Medulla oblongata (tissue), 1 donor: ENCODE data around the gene CSNK2A2.

ENCODE experiments used
- DNase-seq: peaks from one replicate; pipeline ENCODE4 v3.0.0-alpha.2; 2015; ENCODE audit errors: extremely low spot score

CSNK2A2 gene

DNA sequence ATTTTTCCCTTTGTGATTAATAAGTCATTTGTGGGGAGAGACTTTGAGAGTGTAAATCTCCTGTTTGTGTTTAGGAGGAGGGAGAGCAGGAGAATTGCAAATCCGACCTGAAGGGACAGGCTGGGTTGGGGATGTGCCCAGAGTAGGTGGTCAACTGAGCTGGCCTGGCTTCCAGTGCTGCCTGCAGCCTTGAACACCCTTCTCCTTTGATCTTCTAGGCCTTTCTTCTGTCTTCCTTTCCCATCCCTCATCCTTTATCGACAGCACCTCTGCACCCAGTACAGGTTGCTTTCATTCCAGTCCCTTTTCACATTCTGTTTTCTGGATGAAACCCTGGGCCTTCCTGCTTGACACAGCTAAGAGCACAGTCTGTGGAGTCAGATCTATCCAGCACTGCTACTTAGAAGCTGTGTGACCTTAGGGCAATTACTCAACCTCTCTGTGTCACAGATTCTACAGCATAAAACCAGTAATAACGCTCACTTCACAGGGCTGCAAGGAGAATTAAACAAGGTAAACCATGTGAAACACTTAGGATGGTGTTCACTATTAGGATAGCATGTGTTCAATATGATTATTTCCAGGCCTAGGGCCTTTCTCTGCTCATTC, 1.0 kb upstream of the CSNK2A2 start:
- DNase-seq: no peak

DNA sequence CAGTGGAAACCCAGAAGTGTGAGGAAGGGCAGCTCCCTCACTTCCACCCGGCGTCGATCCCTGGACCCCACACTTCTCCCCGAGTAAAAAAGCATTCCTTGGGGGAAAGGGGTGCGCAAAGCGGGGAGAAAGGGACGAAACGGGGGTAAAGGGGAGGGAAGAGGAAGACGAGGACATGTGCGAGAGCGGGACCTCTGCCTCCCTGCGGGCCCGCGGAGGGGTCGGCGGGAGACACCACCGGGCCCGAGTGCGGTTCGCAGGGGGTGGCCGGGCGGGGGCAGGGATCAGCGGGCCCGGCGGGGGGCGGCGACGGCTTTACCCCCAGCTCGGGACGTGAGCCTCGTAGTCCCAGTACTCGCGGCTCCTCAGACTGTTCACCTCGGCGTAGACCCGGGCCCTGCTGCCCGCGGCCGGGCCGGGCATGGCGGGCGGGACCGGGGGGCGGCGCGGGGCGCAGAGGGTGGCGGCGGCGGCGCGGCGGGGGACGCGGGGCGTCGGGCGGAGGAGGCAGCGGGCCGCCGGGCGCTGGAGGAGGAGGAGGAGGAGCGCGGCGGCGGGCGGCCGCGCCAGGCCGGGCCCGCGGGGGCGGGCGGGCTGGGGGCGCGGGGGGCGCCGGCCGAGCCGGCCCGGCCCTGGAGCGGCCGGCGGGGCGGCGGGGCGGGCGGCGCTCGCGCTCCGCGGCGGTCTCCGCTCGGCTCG, 443 bp downstream of the CSNK2A2 start:
- DNase-seq: no peak

DNA sequence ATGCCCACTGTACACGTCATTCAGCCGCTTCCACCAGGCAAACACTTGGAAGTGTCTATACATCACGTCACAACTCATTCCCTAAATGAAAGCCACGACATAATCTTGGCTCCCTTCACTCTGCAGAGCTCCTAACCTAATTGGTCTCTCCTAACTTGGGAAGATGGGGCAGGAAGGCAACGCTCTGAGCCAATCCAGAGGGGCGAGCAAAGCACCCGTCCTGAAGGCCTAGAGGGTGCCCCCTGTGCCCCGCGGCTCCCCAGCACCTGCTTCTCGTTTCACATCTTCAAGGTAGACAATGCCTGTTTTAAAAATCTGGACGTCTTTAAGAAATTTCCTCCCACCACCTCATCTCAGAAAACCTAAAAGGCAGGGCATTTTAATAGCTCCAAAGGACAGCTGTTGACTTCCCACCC, 1.0 kb downstream of the CSNK2A2 start:
- no peak for DNase-seq

DNA sequence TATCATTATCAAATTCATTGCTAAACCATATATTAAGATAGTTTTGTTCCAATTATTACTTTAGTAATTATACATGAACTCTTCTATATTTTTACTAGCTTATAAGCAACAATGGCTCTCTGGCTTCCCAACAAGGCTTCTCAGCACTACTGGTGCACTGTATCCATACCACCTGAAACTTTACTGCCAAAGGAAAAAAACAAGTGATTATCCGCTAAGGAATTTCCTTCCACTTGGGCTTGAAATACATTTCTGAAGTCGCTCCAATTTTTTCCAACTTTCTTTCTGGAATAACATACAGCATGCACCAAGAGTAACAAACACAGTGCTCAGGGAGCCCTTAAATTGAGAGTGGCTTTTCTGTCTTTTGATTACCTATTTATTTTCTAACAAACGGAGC, 2.1 kb downstream of the CSNK2A2 start:
- no peak for DNase-seq

DNA sequence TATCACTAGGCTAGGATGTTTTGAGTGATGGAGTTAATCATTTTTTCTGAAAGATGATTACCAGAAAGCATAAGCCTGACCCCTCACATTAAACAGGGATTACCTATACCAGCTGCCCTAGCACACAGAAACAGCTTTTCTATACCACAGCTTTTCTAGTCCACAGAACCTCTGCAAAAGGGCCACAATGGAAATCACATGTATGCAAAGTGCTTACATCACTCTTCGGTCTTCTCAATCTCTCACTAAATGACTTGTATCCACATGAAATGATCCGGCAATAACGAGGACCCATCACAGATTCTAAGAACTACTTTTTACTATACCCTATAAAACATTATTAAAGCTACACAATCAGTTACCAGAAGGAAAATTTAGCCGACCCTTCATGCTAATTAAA, 2.6 kb downstream of the CSNK2A2 start:
- DNase-seq: no peak

DNA sequence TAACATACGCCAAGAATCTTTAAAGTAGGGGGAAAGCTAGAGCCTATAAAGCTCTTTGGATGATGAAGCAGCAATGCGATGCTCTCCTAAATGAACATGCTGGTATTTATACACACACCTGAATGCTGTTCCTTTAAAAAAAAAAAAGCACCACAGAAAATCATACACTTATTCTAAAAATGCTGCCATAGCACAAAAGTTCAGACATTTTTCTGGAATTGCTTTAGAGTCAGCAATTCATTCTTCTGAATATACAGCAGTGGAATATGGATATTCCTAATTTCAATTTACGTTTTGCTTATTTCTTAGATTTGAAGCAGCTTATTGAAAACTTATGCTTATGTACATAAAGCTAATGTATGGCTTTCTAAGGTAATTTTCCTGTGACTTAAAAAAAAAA, 3.1 kb downstream of the CSNK2A2 start:
- no peak for DNase-seq

DNA sequence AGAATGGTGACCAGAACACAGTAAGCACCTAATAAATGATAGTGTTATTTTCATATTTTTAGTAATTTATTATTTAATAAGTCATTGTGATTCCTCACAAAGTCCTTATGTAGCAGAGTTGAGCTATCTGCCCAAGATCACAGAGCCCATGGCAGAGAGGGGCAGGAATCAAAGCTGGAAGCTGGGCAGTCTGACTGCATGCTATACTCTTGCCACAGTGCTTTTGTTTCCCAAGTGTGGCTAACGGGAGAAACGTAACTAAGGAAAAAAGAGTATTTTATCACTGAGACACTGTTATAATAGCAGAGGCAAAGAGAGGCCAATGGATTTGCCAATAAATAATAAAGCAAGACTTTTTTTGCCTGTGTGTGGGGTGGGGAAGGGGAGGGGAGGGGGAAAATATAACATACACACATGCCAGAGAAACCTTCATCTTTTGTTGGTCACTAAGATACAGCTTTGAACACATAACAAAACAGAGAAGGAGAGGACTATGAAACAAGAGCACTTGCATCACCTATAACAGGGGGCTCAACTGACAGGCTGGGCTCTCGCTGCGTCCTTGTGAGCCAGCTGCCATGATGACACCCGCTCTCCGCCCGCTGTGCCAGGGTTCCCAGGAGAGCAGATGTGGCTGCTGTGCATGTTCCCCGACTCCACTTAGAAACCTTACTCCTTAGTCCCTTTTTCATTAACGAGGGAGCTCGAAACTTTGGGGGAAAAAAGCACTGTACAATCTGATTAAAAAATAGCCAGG, 10.1 kb downstream of the CSNK2A2 start:
- DNase-seq: no peak

DNA sequence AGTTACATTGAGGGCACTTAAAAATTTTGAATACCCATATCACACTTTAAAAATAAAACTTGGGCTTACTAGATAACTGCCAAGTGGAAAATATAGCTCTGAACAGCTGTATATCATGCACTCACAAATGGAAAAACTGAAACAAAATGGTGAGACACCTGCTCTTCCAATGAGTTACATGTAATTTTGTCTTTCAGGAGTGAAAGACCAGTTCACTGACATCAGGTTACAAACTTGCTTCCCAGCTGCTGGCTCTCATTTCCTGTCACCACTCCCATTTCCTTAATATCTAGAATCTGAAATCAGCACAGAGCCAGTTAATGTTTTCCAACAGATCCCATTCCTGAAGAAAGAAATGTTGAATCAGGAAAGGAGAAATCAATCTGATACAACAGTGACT, 10.8 kb downstream of the CSNK2A2 start:
- no peak for DNase-seq

DNA sequence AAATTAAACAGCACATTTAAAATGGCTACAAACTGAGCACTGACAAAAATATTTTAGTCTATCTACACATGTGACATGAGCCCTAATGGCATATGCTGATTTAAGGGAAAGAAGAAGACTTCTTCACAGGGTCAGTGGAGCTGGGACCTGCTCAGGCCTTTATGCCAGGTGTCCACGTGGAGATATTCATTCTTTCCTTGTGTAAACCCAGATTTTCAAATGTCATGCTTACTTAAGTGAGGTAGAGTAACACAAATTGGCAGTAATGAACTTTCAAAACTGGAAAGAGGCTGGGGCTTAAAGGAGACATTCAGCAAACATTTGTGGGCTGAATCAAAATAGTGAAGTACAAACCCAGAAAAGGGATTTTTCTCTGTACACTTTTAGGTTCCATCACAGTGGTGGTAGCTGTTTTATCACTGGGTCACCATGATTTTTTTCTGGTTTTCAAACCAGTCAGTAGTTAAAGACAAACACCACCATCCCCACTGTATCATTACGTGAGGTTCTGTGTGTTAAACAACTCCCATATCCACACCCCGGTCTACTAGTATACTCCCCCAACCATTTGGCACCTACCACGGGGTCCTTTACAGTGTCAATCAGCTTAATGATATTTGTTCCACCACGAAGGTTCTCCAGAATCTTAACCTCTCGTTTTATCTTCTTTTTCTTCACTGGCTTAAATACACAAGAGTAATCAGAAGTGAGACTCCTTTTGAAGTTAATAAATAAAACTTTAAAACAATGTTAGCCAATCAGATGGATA, 11.5 kb downstream of the CSNK2A2 start:
- DNase-seq: no peak

DNA sequence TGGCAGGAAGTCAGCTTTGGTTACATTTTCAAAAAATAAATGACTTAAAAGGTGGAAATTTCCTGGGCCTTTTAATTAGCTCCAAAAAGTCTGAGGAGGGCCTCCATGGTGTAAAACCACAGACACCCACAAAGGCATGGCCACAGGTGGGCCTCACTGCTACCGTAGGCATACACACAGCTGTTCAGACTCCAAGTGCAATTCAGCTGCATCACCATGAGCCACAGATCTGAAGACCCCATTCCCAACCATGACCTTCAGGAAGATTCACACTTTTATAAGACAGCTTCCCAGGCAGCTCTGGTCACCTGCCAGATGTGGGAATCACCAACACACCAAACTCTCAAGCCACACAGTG, 20.6 kb downstream of the CSNK2A2 start:
- DNase-seq: no peak

DNA sequence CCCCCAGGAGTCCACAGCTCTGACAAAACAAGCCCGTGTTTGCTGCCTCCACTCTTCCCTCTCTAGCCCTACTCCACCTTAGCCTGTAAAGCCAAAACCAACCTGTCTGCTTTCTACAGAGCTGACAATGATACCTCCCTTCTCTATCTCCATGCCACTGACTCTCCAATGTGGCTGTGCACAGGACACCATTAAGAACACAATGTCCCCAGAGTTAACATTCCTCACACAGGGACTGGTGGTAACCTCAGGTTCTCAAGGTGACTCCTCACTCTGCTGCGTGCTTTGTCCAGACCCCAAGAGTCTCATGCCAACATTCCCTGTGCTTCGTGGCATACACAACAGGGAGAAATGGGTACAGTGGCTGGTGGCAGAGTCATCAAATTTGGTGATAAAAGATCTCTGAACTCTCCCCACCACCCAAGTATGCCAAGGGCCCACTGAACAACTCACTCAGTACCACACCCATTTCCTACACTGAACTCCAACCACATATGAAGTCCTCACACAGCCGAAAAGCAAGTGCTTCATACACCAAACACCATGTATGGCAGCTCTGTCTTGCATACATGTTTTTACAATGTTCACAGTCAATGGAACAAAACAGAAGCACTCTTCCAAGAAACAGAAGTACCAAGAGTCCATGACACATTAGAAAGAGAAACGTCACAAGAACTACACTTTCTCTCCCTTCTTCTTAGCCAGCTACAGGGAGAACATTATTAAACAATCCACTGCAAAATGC, 21.1 kb downstream of the CSNK2A2 start:
- no peak for DNase-seq

DNA sequence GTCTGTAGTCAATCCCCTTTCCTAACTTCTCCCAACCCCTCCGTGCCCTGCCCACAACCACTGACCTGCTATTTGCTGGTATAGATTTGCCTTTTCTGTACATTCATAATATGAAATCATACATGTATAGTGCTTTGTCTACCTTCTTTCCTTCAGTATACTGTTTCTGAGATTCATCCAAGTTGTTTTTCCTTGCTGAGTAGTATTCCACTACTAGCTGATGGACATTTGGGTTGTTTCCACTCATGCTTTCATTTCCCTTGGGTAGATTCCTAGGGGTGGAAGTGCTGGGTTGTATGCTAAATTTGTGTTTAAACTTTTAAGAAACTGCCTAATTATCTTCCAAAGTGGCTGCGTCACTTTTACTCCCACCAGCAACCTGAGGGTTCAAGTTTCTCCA, 27.7 kb downstream of the CSNK2A2 start:
- no peak for DNase-seq

DNA sequence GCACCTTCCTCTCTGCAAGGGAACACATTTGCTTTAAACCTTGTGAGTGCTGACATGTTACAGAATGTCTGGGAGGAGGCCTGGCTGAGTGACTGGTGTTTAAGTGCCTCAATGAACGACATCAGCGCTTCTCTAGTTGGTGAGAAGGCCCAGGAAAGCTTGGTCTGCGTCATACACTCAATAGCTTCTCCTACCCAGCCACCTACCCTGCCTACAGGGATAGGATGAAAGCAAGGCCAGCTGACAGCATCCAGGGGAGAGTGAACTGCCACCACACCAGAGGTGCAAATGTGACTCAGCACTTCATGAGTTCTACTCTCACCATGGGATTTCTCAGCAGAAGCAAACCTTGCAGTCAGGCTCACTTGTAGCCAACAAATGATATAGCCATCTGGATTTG, 37.1 kb downstream of the CSNK2A2 start:
- DNase-seq: no peak

DNA sequence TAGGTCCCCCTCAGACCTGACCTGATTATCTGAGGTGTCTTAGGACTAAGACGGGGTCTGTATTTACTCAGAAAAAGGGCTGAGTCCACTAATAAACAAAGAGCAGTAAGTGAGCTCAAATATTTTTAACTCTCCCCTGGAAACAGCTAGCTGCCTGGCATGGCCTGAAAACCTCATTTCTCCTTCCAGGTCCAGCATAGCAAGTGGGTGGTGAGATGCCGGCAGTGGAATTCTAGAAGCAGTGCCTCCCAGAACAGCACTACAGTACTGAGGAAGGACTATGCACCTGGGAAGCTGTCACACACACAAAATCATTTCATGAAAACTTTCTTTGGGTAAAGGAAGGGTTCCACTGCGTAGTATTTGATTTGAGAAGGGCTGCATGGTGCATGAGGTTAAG, 39.2 kb downstream of the CSNK2A2 start:
- no peak for DNase-seq

DNA sequence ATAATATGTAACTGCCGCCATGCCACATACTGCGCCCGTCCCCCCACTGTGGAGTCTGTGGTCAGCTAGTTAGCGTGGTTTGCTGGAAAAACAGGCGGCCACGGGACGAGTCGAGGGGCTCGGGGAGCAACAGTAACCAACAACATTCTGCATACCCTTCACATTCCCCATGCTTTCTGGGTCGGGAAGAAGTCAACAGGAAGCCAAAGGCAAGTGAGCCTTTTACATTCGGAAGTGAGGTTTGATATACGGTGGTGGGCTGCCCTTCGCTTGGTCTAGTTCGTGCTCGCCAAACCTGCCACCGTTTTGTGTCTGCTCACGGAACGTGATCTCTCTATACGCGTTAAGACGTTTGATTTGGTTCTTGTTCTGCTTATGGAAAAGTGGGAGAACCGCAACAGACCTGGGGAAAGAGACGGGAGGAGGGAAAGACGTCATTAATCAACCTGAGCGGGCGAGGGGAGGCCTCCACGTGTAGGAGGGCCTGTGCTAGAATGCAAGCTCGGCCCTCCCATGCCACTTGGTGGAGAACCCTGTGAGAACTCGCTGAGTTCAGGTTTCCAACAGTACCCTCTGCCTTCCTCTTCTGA, 39.9 kb downstream of the CSNK2A2 start:
- DNase-seq: no peak

DNA sequence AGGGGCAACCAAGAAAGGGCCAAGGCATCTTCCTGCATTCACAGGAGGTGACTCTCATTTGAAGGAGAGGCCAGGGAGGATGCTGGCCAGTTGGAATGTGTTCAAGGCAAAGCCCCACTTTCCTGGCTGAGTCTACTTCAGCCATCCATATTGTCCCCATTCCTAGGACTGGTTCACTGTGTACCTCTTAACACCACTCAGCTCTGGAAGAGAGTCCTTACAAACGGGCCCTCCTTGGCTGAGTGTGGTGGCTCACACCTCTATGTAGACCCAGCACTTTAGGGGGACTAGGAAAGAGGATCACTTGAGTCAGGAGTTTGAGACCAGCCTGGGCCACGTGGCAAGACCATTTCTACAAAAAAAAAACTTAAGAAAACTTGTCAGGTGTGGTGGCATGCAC, 40.7 kb downstream of the CSNK2A2 start:
- no peak for DNase-seq

DNA sequence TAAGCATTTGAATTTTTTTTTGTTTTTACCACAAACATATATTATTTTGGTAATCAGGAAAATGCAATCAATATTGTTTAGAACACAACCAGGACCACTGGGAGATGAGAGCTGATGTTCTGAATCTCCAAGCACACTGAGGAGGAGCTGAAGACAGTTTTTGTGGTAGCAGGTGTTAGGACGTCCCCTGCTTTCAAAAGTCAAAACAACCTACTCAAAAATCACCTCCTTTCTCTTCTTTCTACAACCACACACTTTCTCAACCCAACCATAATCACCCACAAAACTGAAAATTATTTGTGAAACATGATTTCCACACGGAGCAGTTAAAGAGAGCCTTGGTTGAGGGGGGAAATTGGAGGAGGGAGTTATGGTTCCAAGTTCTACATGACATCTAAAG, 42.1 kb downstream of the CSNK2A2 start:
- DNase-seq: no peak

DNA sequence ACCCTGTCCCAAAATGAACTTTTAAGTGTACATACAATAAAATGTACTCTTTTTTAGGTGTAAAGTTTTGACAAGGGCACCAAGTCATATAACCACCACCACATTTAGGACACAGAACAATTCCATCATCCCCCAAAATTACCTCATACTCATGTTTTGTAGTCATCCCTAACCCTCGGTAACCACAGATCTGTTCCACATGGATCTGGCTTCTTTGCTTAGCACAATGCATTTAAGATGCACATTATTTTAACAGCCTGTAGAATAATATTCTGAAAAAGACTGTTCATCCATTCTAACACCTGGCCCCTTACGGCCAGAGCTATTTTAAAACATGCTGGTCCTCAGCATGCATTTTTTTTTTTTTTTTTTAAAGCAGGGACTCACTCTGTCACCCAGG, 43.6 kb downstream of the CSNK2A2 start:
- no peak for DNase-seq

DNA sequence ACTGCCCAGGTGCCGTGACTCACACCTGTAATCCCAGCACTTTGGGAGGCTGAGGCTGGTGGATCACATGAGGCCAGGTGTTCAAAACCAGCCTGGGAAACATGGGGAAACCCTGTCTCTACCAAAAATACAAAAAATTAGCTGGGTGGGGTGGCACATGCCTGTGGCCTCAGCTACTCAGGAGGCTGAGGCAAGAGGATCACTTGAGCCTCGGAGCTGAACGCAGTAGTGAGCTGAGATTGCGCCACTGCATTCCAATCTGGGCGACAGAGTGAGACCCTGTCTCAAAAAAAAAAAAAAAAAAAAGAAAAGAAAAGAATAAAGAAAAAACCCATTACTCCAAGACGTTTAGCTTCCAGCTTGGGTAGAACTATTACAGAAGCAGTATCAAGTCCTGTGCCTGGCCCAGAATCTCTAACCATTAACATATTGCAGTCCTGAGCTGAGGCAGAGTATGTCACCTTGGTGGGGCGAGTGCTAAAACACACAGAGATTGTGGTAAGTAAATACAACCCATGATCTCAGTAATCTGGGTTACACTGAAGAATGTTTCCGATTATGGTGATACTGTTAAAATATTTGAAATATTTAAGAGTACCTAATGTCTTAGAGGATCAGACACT, 45.5 kb downstream of the CSNK2A2 start:
- DNase-seq: no peak

DNA sequence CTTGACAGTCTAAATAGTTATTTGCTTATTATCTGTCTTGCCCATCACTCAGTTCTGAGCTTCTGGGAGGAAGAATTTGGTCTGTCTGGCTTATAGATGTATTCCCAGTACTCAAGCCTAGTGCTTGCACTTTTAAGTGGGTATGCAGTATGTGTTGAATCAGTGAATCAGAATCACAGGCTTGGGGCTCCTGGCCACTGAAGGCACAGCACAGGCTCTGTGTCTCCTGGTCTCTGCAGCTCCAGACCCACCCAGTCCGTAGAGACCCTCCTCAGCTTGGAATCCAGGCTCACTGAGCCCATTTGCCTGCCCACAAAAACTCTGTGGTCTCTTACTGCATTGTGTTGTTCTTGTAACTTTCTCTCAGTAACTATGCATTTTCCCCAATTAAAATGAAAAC, 49.4 kb downstream of the CSNK2A2 start:
- DNase-seq: no peak

DNA sequence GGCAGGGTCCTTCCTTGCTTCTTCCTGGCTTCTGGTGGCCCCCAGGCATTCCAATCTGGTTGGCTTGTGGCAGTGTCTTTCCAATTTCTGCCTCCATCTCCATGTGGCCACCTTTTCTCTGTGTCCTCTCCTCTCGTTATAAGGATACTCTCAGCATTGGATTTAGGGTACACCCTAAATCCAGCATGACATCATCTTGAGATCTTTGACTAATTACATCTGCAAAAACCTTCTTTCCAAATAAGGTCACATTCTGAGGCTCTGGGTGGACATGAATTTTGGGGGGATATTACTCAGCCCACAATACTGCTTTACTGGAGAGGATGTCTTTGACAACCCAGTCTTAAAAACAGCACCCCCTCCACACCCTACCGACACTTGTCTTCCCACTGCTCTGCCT, 49.8 kb downstream of the CSNK2A2 start:
- no peak for DNase-seq
